ENCODE measurements around the gene CABLES1.

DNA sequence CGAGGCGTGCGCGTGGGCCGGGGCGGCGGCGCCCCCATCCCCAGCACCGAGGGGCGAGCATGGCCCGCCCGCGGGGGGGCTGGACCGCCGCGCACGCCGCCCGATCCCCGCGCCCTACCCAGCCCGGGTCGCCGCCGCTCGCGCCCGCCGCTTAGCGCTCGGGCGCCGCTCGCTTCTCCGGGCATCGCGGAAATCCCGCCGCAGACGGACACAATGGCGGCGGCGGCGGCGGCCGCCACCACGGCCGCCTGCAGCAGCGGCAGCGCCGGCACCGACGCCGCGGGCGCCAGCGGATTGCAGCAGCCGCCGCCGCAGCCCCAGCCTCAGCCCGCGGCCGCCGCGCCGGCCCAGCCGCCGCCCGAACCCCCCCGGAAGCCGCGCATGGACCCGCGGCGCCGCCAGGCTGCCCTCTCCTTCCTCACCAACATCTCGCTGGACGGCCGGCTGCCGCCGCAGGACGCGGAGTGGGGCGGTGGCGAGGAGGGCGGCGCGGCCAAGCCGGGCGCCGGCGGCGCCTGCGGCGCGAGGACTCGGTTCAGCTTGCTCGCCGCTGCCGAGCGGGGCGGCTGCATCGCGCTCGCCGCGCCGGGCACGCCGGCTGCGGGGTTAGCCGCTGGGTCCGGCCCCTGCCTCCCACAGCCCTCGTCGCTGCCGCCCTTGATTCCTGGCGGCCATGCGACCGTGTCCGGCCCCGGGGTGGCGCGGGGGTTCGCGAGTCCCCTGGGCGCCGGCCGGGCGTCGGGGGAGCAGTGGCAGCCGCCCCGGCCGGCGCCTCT is 453 bp downstream of the CABLES1 start:
- TF ChIP-seq CTCF (IDR thresholded peaks at IDR 0.05; ENCODE audit: insufficient read depth, low read length, poor library complexity, severe bottlenecking): no peak
- TF ChIP-seq EZH2phosphoT487 (conservative IDR thresholded peaks at IDR 0.05; ENCODE audit: low read length): no peak

Measured in SU-DHL-6 (cell line).